Esophagus squamous epithelium (tissue), 5 donors: Measurements from ENCODE around the gene TCF3. TPM values are rescaled to one million over a fixed set of nuclear protein-coding genes. Genes with fewer than 3 reads are reported as not detected.
A peak's percentile ranks its signal among the peaks of the same experiment; 100 is the strongest.

Experiments
- DNase-seq: peaks from one replicate; lab custom pipeline; 2025; lab: John Stamatoyannopoulos, UW
- H3K27ac ChIP-seq, 4 donors: fragments of 200-600 bp; sonication (generic); one replicate each; pipeline ENCODE4 v1.5.1; 2016 to 2019; ENCODE audit warnings: mild to moderate bottlenecking in 1 of 4
- H3K27me3 ChIP-seq, 4 donors: fragments of 200-600 bp; sonication (generic); 1 replicate in 3 of 4; 2 replicates in 1 of 4; pipeline versions ENCODE4 v1.5.1 to v1.6.0; 2017 to 2021; ENCODE audit warnings: antibody characterized with exemption in 1 of 4
- H3K36me3 ChIP-seq, 3 donors: fragments of 200-600 bp; sonication (generic); one replicate each; pipeline ENCODE4 v1.5.1; 2016 to 2019
- H3K4me1 ChIP-seq, 3 donors: fragments of 200-600 bp; sonication (generic); one replicate each; pipeline ENCODE4 v1.5.1; 2017 to 2019
- H3K4me3 ChIP-seq, 4 donors: fragments of 200-600 bp; sonication (generic); 1 replicate in 3 of 4; 2 replicates in 1 of 4; pipeline ENCODE4 v1.5.1; 2016 to 2019; ENCODE audit warnings: mild to moderate bottlenecking in 2 of 4, moderate library complexity in 1 of 4
- H3K9me3 ChIP-seq, 3 donors: fragments of 200-600 bp; sonication (generic); one replicate each; pipeline ENCODE4 v1.5.1; 2016 to 2019
- CTCF ChIP-seq, 6 experiments: fragments of 450-650 bp in 4 of 6; fragments of 200-600 bp in 2 of 6; sonication (generic) in 2 of 6; IDR thresholded peaks; one replicate each; pipeline ENCODE4 v1.5.1; 2016 to 2019; ENCODE audit warnings: antibody characterized with exemption in 6 of 6, mild to moderate bottlenecking in 4 of 6, moderate library complexity in 4 of 6
- POLR2A ChIP-seq, 4 donors: fragments of 450-650 bp; IDR thresholded peaks; one replicate each; pipeline ENCODE4 v1.6.1; 2017; ENCODE audit warnings: antibody characterized with exemption in 4 of 4, mild to moderate bottlenecking in 4 of 4, moderate library complexity in 3 of 4
- WGBS, 2 donors: methylation state at CpG; one replicate each; pipeline ENCODE4 v1.1.5; 2018; 5-methylcytosine and 5-hydroxymethylcytosine counted together
- intact Hi-C: fragments of 100-400 bp; cut with DNase I; formaldehyde crosslinking; loops from one replicate; pipeline ENCODE4 v1.15.0; 2022
- total RNA-seq, 4 donors: library from RNA; depleted of rRNA; stranded (reverse); fragments of >200 nt; gene quantifications; one replicate each; pipeline ENCODE4 v1.1.0, GENCODE V29; 2016
- donor health status: DM: yes; HTN: yes; CAD: no.

The TCF3 gene
- total RNA-seq, 4 donors from 2014 or later = 29.9 to 66.0 (median 47.9) TPM

DNA sequence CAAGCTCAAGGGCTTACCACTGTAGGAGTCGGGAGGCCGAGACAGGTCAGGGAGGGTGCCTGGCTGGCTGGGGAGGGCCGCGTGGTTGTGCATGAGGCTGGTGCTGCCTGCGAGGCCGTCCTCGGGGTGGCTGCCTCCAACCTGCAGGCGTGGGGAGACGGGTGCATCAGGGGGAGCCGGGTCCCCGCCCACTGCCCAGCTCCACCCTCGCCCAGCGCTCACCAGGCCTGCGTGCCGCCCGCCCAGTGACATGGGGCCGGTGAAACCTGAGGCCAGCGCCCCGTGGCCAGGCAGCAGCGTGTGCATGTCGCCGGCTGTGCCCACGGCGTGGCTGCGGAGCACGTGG lies 33.3 kb downstream of the TCF3 start:
- no peak for DNase-seq
- no peaks in the 10 kb centered on the region for H3K9me3 ChIP-seq
- intact Hi-C loops = no loop called here
- no peak overlapping the region for H3K27ac ChIP-seq
- H3K36me3 ChIP-seq = peaks cover 4 to 97% (median 20%) of the 10 kb centered on the region in 3 donors
- no peaks in the 10 kb centered on the region for H3K4me1 ChIP-seq
- no peak overlapping the region for H3K4me3 ChIP-seq
- WGBS, 2 donors = 90 to 100% methylated on average over 2 of the region's 26 CpGs
- TF ChIP-seq POLR2A (IDR thresholded peaks at IDR 0.05) (no peak), CTCF (IDR thresholded peaks at IDR 0.05) (no peak)
- H3K27me3 ChIP-seq = no peaks in the 10 kb centered on the region

GRCh38 chr19:1618157-1619093 lies 34.0 kb downstream of the TCF3 start:
- H3K4me1 ChIP-seq = no peaks in the 10 kb centered on the region
- 56 to 76% methylated on average over 10 to 18 of the region's 24 CpGs for WGBS, 2 donors
- peak in 5 of 6 experiments; percentile 10 to 46 (median 30) for TF ChIP-seq CTCF (IDR thresholded peaks at IDR 0.05)
- no peak for TF ChIP-seq POLR2A (IDR thresholded peaks at IDR 0.05)
- H3K36me3 ChIP-seq = peaks cover 9 to 97% (median 24%) of the 10 kb centered on the region in 3 donors
- no peak overlapping the region for H3K27ac ChIP-seq
- H3K9me3 ChIP-seq = no peaks in the 10 kb centered on the region
- intact Hi-C loops = no loop called here
- H3K27me3 ChIP-seq = no peaks in the 10 kb centered on the region
- no peak overlapping the region for H3K4me3 ChIP-seq
- DNase-seq = no peak

DNA sequence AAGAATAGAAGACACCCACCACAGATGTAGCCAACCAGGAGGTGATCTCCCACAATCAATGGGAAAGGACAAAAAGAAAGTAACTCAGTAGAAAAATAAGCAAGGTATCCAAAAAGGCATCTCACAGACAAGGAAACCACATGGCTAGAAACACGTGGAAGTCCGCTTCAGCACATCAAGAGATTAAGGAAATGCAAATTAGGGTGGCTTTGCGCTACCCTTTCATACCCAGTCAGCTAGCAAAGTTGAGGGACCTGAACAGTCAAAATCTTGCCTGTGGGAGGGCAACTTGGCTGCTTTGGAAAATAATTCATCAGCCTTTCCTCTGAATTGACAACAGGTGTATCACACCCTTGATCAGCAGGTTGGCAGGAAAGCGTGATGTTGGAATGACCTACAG lies 35.5 kb downstream of the TCF3 start:
- no peaks in the 10 kb centered on the region for H3K9me3 ChIP-seq
- H3K36me3 ChIP-seq = peaks cover 23 to 97% (median 39%) of the 10 kb centered on the region in 3 donors
- DNase-seq = no peak
- intact Hi-C loops = no loop called here
- H3K4me3 ChIP-seq = no peak overlapping the region
- 51 to 77% methylated on average over 3 to 4 of the region's 4 CpGs for WGBS, 2 donors
- TF ChIP-seq CTCF (IDR thresholded peaks at IDR 0.05) (no peak), POLR2A (IDR thresholded peaks at IDR 0.05) (no peak)
- no peaks in the 10 kb centered on the region for H3K4me1 ChIP-seq
- H3K27me3 ChIP-seq = no peaks in the 10 kb centered on the region
- no peak overlapping the region for H3K27ac ChIP-seq

GRCh38 chr19:1616396-1616795 lies 36.0 kb downstream of the TCF3 start:
- peaks cover 28 to 97% (median 39%) of the 10 kb centered on the region in 3 donors for H3K36me3 ChIP-seq
- TF ChIP-seq POLR2A (IDR thresholded peaks at IDR 0.05) (no peak), CTCF (IDR thresholded peaks at IDR 0.05) (no peak)

DNA sequence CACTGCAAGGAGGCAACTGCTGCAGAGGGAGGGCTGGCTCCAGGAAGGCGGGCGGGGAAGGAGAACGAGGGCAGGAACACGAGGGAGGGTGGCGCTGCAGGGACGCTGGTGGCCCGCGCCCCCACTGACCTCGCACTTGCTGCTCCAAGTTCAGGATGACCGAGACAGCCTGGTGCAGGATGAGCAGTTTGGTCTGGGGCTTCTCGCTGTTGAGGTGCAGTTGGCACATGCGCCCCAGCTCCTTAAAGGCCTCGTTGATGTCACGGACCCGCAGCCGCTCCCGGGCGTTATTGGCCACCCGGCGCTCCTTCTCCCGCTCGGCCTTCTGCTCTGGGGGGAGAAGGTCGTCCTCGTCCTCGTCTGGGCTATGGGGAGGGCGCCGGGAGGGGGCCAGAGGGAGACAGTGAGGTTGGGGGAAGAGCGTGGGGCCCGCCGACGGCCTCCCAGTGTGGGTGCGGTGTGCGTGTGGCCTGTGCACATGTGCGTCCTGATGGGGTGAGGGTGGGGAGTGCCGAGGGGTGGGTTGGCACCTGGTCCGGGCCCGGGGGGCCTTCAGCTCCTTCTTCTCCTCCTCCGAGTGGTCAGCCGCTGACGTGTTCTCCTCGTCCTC lies 37.2 kb downstream of the TCF3 start:
- no peak overlapping the region for H3K4me3 ChIP-seq
- no peaks in the 10 kb centered on the region for H3K9me3 ChIP-seq
- intact Hi-C loops = no loop called here
- H3K4me1 ChIP-seq = no peaks in the 10 kb centered on the region
- TF ChIP-seq CTCF (IDR thresholded peaks at IDR 0.05) (no peak), POLR2A (IDR thresholded peaks at IDR 0.05) (no peak)
- H3K27ac ChIP-seq = no peak overlapping the region
- 83 to 88% methylated on average over 7 to 17 of the region's 41 CpGs for WGBS, 2 donors
- H3K36me3 ChIP-seq = peaks cover 24 to 97% (median 39%) of the 10 kb centered on the region in 3 donors
- H3K27me3 ChIP-seq = no peaks in the 10 kb centered on the region
- DNase-seq = no peak

More at GRCh38 chr19:1616396-1616795, 36.0 kb downstream of the TCF3 start:
- DNase-seq = no peak
- Histone ChIP-seq H3K27ac (no peak overlapping the region), H3K27me3 (no peaks in the 10 kb centered on the region), H3K9me3 (no peaks in the 10 kb centered on the region), H3K4me3 (no peak overlapping the region), H3K4me1 (no peaks in the 10 kb centered on the region)
- WGBS, 2 donors = 77 to 81% methylated on average over 8 of the region's 8 CpGs
- intact Hi-C loops = no loop called here
